Measurements from ENCODE around the gene SCEL. TPM values are rescaled to one million over a fixed set of nuclear protein-coding genes. Genes with fewer than 3 reads are reported as not detected.

Gene SCEL
- total and polyA plus RNA-seq, 2 of the 4 experiments (the other 2 are of a cell fraction), result not detected

- Histone ChIP-seq H4K20me1 (ENCODE audit: insufficient read depth, low read length) (no peaks in the 10 kb centered on the region), H2BK120ac (ENCODE audit: low read depth, low read length) (no peak overlapping the region), H3K23ac (ENCODE audit: low read depth, low read length) (no peak overlapping the region), H3K27ac (ENCODE audit: insufficient read depth, low read length) (no peak overlapping the region), H3K9ac (ENCODE audit: low read depth, low read length) (no peak overlapping the region), H3K14ac (replicated peaks; ENCODE audit: low read depth, low read length) (no peak overlapping the region), H4K8ac (ENCODE audit: low read depth in 2 of 2, low read length in 2 of 2) (no peak overlapping the region), H4K5ac (ENCODE audit: low read depth, low read length) (no peak overlapping the region), H4K91ac (ENCODE audit: insufficient read depth, low read depth, low read length) (no peak overlapping the region), H2BK5ac (ENCODE audit: low read depth, low read length, poor library complexity, severe bottlenecking) (no peak overlapping the region), H3K56ac (ENCODE audit: extremely low read depth, insufficient read depth, low read length) (no peak overlapping the region), H3K36me3 (ENCODE audit: control insufficient read depth, insufficient read depth, low read length) (no peaks in the 10 kb centered on the region), H3K18ac (ENCODE audit: low read depth, low read length) (no peak overlapping the region), H3K4ac (ENCODE audit: low read depth, low read length) (no peak overlapping the region), H2BK15ac (ENCODE audit: low read depth, low read length) (no peak overlapping the region), H3K4me2 (ENCODE audit: low read depth, low read length) (no peak overlapping the region), H3K4me1 (ENCODE audit: control insufficient read depth, insufficient read depth, low read length) (no peaks in the 10 kb centered on the region), H3K27me3 (ENCODE audit: control insufficient read depth, insufficient read depth, low read length) (no peaks in the 10 kb centered on the region), H3K79me1 (ENCODE audit: low read depth in 1 of 2, low read length in 2 of 2) (no peaks in the 10 kb centered on the region), H3K9me1 (ENCODE audit: insufficient read depth, low read length) (no peaks in the 10 kb centered on the region), H2BK20ac (ENCODE audit: low read depth, low read length) (no peak overlapping the region), H2AFZ (replicated peaks; ENCODE audit: low read length, poor library complexity) (no peak overlapping the region), H3K9me3 (ENCODE audit: control insufficient read depth, insufficient read depth, low read length) (no peaks in the 10 kb centered on the region), H2AK9ac (replicated peaks; ENCODE audit: low read depth, low read length, poor library complexity) (no peak overlapping the region), H3K4me3 (ENCODE audit: insufficient read depth, low read depth, low read length) (no peak overlapping the region), H2AK5ac (ENCODE audit: low read depth, low read length) (no peak overlapping the region)
- CTCF ChIA-PET, result no interaction called here
- POLR2A ChIA-PET (ENCODE audit: unreplicated experiment), result no interaction called here
- no TSS peak for BruUV-seq (replicated peaks)
- ATAC-seq (ENCODE audit: low read depth) (no peak), DNase-seq (no peak)
- intact Hi-C loops (cut with micrococcal nuclease) (no loop called here), dilution Hi-C loops (cut with HindIII; ENCODE audit: low sequenced_read_pairs, unreplicated experiment) (no loop called here), in situ Hi-C loops (cut with MboI; ENCODE audit: low sequenced_read_pairs) (no loop called here)
- WGBS, 2 experiments (ENCODE audit: extremely low coverage in 2 of 2, insufficient read length in 1 of 2), result no CpG with 5 or more reads among the region's 1 CpG
- no peak for TF ChIP-seq ELK1 (IDR thresholded peaks at IDR 0.05; ENCODE audit: borderline replicate concordance, low read depth, low read length)
- no peak for TF ChIP-seq NFE2L2 (IDR thresholded peaks at IDR 0.05; ENCODE audit: low read depth, low read length)
- no peak for TF ChIP-seq CTCF (conservative IDR thresholded peaks at IDR 0.05; ENCODE audit: low read depth, low read length)
- TF ChIP-seq MAFK (IDR thresholded peaks at IDR 0.05; ENCODE audit: low read depth, low read length), result no peak
- no peak for TF ChIP-seq MXI1 (IDR thresholded peaks at IDR 0.05; ENCODE audit: borderline replicate concordance, low read depth, low read length)
- no peak for TF ChIP-seq MAZ (IDR thresholded peaks at IDR 0.05; ENCODE audit: borderline replicate concordance, low read depth, low read length)
These were observed 75.6 kb downstream of the SCEL start for GRCh38 chr13:77611068-77611467.

Data from IMR-90 (cell line).